ENCODE results near the gene PSMD14.

DNA sequence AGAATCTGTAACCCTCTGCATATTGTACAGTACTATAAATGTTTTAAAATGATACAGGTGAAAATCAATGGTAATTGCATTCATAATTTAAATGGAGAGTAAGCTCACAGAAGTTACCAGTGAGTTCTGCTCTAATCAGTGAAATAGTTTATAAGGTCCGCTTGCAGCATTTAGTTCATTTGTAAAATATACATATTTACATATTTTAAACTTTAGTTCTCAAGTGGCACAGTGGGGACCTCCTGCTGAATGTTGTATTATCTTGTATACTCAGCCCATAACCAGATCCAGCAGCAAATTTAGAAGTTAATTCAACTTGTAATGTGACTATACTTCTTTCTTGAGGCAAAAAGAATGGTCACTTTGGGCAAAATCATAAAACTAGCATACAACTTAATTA is 66.2 kb downstream of the PSMD14 start:
- TF ChIP-seq, protein P1, sequence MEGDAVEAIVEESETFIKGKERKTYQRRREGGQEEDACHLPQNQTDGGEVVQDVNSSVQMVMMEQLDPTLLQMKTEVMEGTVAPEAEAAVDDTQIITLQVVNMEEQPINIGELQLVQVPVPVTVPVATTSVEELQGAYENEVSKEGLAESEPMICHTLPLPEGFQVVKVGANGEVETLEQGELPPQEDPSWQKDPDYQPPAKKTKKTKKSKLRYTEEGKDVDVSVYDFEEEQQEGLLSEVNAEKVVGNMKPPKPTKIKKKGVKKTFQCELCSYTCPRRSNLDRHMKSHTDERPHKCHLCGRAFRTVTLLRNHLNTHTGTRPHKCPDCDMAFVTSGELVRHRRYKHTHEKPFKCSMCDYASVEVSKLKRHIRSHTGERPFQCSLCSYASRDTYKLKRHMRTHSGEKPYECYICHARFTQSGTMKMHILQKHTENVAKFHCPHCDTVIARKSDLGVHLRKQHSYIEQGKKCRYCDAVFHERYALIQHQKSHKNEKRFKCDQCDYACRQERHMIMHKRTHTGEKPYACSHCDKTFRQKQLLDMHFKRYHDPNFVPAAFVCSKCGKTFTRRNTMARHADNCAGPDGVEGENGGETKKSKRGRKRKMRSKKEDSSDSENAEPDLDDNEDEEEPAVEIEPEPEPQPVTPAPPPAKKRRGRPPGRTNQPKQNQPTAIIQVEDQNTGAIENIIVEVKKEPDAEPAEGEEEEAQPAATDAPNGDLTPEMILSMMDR (IDR thresholded peaks at IDR 0.05), result no peak
- TF ChIP-seq POLR2A (IDR thresholded peaks at IDR 0.05), result no peak

All from body of pancreas (tissue), 4 donors.